ENCODE results near the gene PLSCR2.

- no peak for TF ChIP-seq POLR2AphosphoS5 (IDR thresholded peaks at IDR 0.05; ENCODE audit: low read depth, low read length)
- TF ChIP-seq CTCF (IDR thresholded peaks at IDR 0.05) = no peak
- no peak for TF ChIP-seq SIN3A (IDR thresholded peaks at IDR 0.05; ENCODE audit: borderline replicate concordance, insufficient read depth, low read depth, low read length)
- TF ChIP-seq, protein P1, sequence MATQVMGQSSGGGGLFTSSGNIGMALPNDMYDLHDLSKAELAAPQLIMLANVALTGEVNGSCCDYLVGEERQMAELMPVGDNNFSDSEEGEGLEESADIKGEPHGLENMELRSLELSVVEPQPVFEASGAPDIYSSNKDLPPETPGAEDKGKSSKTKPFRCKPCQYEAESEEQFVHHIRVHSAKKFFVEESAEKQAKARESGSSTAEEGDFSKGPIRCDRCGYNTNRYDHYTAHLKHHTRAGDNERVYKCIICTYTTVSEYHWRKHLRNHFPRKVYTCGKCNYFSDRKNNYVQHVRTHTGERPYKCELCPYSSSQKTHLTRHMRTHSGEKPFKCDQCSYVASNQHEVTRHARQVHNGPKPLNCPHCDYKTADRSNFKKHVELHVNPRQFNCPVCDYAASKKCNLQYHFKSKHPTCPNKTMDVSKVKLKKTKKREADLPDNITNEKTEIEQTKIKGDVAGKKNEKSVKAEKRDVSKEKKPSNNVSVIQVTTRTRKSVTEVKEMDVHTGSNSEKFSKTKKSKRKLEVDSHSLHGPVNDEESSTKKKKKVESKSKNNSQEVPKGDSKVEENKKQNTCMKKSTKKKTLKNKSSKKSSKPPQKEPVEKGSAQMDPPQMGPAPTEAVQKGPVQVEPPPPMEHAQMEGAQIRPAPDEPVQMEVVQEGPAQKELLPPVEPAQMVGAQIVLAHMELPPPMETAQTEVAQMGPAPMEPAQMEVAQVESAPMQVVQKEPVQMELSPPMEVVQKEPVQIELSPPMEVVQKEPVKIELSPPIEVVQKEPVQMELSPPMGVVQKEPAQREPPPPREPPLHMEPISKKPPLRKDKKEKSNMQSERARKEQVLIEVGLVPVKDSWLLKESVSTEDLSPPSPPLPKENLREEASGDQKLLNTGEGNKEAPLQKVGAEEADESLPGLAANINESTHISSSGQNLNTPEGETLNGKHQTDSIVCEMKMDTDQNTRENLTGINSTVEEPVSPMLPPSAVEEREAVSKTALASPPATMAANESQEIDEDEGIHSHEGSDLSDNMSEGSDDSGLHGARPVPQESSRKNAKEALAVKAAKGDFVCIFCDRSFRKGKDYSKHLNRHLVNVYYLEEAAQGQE (IDR thresholded peaks at IDR 0.05; ENCODE audit: insufficient read depth in 1 of 2, low read depth in 2 of 2, low read length in 1 of 2) = no peak
Observed at GRCh38 chr3:146476094-146476740, 6.9 kb upstream of the PLSCR2 start.
